HEK293 (cell line): ENCODE results near the gene VKORC1L1.

Experiments used
- ZBTB1 ChIP-seq: fragments of 450-650 bp; formaldehyde crosslinking; IDR thresholded peaks from 2 replicates; pipeline ENCODE4 v1.5.1; 2016; ENCODE audit warnings: missing biosample characterization, missing genetic modification characterization
- ZBTB7A ChIP-seq: fragments of 450-650 bp; formaldehyde crosslinking; IDR thresholded peaks from 2 replicates; pipeline ENCODE4 v1.5.1; 2016; ENCODE audit warnings: low read depth, missing biosample characterization, missing genetic modification characterization
- ZNF174 ChIP-seq: fragments of 450-650 bp; formaldehyde crosslinking; IDR thresholded peaks from 2 replicates; pipeline ENCODE4 v1.5.0; 2017; ENCODE audit warnings: missing biosample characterization, mild to moderate bottlenecking, missing genetic modification characterization
- ZNF202 ChIP-seq: fragments of 450-650 bp; formaldehyde crosslinking; IDR thresholded peaks from 2 replicates; pipeline ENCODE4 v1.5.1; 2016; ENCODE audit warnings: missing biosample characterization, missing genetic modification characterization, borderline replicate concordance
- ZNF239 ChIP-seq: fragments of 450-650 bp; formaldehyde crosslinking; IDR thresholded peaks from 2 replicates; pipeline ENCODE4 v1.5.1; 2016; ENCODE audit warnings: missing biosample characterization, missing genetic modification characterization
- ZNF292 ChIP-seq: fragments of 450-650 bp; formaldehyde crosslinking; IDR thresholded peaks from 2 replicates; pipeline ENCODE4 v1.5.1; 2016; ENCODE audit warnings: low read depth, missing biosample characterization, missing genetic modification characterization, borderline replicate concordance
- ZNF302 ChIP-seq: fragments of 450-650 bp; formaldehyde crosslinking; IDR thresholded peaks from 2 replicates; pipeline ENCODE4 v1.5.1; 2016; ENCODE audit warnings: missing biosample characterization, missing genetic modification characterization, low read depth
- ZNF433 ChIP-seq: fragments of 450-650 bp; formaldehyde crosslinking; IDR thresholded peaks from 2 replicates; pipeline ENCODE4 v1.5.1; 2016; ENCODE audit warnings: missing biosample characterization, missing genetic modification characterization, low read depth
- ZNF777 ChIP-seq: fragments of 450-650 bp; formaldehyde crosslinking; IDR thresholded peaks from 2 replicates; pipeline ENCODE4 v1.5.1; 2017; ENCODE audit warnings: missing biosample characterization, missing genetic modification characterization, borderline replicate concordance
- TF ChIP-seq, protein P1 (sequence below): fragments of 450-650 bp; formaldehyde crosslinking; IDR thresholded peaks from 2 replicates; pipeline ENCODE4 v1.5.1; 2016; ENCODE audit warnings: missing biosample characterization, missing genetic modification characterization
- TF ChIP-seq, protein P2 (sequence below): fragments of 450-650 bp; formaldehyde crosslinking; IDR thresholded peaks from 2 replicates; pipeline ENCODE4 v1.5.1; 2016; ENCODE audit warnings: missing biosample characterization, missing genetic modification characterization
- TF ChIP-seq, protein P3 (sequence below): fragments of 450-650 bp; formaldehyde crosslinking; IDR thresholded peaks from 2 replicates; pipeline ENCODE4 v1.5.1; 2017; ENCODE audit warnings: missing biosample characterization, missing genetic modification characterization

DNA sequence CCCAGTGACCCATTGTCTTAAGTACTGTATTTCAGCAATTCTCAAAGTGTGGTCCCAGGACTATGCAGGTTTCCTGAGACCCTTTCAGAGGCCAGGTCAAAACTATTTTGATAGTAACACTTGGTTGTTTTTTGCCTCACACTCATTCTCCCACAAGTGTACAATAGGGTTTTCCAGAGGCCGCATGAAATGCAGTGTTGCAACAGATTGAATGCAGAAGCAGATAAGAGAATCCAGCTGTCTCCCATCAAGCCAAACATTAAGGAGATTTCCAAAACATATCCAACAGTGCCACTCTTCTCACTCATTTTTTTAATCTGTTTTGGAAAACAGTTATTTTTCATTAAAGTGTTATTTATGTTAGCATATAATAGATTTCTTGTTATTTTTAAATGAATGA lies 20.0 kb downstream of the VKORC1L1 start:
- TF ChIP-seq ZNF239 (tag by site-specific recombination) (no peak), ZNF777 (no peak), ZBTB7A (tag by site-specific recombination) (no peak), ZBTB1 (tag by site-specific recombination) (no peak), ZNF433 (tag by site-specific recombination) (no peak), ZNF302 (no peak), ZNF292 (tag by site-specific recombination) (no peak), ZNF202 (no peak), ZNF174 (no peak)
- TF ChIP-seq, protein P1, sequence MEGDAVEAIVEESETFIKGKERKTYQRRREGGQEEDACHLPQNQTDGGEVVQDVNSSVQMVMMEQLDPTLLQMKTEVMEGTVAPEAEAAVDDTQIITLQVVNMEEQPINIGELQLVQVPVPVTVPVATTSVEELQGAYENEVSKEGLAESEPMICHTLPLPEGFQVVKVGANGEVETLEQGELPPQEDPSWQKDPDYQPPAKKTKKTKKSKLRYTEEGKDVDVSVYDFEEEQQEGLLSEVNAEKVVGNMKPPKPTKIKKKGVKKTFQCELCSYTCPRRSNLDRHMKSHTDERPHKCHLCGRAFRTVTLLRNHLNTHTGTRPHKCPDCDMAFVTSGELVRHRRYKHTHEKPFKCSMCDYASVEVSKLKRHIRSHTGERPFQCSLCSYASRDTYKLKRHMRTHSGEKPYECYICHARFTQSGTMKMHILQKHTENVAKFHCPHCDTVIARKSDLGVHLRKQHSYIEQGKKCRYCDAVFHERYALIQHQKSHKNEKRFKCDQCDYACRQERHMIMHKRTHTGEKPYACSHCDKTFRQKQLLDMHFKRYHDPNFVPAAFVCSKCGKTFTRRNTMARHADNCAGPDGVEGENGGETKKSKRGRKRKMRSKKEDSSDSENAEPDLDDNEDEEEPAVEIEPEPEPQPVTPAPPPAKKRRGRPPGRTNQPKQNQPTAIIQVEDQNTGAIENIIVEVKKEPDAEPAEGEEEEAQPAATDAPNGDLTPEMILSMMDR (tag by site-specific recombination) = no peak
- TF ChIP-seq, protein P2, sequence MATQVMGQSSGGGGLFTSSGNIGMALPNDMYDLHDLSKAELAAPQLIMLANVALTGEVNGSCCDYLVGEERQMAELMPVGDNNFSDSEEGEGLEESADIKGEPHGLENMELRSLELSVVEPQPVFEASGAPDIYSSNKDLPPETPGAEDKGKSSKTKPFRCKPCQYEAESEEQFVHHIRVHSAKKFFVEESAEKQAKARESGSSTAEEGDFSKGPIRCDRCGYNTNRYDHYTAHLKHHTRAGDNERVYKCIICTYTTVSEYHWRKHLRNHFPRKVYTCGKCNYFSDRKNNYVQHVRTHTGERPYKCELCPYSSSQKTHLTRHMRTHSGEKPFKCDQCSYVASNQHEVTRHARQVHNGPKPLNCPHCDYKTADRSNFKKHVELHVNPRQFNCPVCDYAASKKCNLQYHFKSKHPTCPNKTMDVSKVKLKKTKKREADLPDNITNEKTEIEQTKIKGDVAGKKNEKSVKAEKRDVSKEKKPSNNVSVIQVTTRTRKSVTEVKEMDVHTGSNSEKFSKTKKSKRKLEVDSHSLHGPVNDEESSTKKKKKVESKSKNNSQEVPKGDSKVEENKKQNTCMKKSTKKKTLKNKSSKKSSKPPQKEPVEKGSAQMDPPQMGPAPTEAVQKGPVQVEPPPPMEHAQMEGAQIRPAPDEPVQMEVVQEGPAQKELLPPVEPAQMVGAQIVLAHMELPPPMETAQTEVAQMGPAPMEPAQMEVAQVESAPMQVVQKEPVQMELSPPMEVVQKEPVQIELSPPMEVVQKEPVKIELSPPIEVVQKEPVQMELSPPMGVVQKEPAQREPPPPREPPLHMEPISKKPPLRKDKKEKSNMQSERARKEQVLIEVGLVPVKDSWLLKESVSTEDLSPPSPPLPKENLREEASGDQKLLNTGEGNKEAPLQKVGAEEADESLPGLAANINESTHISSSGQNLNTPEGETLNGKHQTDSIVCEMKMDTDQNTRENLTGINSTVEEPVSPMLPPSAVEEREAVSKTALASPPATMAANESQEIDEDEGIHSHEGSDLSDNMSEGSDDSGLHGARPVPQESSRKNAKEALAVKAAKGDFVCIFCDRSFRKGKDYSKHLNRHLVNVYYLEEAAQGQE (tag by site-specific recombination) = no peak
- TF ChIP-seq, protein P3, sequence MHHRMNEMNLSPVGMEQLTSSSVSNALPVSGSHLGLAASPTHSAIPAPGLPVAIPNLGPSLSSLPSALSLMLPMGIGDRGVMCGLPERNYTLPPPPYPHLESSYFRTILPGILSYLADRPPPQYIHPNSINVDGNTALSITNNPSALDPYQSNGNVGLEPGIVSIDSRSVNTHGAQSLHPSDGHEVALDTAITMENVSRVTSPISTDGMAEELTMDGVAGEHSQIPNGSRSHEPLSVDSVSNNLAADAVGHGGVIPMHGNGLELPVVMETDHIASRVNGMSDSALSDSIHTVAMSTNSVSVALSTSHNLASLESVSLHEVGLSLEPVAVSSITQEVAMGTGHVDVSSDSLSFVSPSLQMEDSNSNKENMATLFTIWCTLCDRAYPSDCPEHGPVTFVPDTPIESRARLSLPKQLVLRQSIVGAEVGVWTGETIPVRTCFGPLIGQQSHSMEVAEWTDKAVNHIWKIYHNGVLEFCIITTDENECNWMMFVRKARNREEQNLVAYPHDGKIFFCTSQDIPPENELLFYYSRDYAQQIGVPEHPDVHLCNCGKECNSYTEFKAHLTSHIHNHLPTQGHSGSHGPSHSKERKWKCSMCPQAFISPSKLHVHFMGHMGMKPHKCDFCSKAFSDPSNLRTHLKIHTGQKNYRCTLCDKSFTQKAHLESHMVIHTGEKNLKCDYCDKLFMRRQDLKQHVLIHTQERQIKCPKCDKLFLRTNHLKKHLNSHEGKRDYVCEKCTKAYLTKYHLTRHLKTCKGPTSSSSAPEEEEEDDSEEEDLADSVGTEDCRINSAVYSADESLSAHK (tag by site-specific recombination) = no peak
